ENCODE data around the gene ADAM8. TPM values are rescaled to one million over a fixed set of nuclear protein-coding genes. Genes with fewer than 3 reads are reported as not detected.
A peak's percentile ranks its signal among the peaks of the same experiment; 100 is the strongest.
"Not testable (repeated sequence)": the region's sequence is repeated elsewhere in the genome, so short reads cannot be mapped to it uniquely, and the experiment has no call there.

The ADAM8 gene
- total RNA-seq, 4 donors from 2014 or later: 5.1 to 7.6 (median 5.9) TPM; not detected in 1

- Histone ChIP-seq H3K4me3 (no peak overlapping the region), H3K9me3 (no peaks in the 10 kb centered on the region), H3K27ac (no peak overlapping the region), H3K4me1 (peaks cover 0 to 14% of the 10 kb centered on the region in 2 donors), H3K36me3 (no peaks in the 10 kb centered on the region), H3K27me3 (peaks cover 5 to 14% of the 10 kb centered on the region in 2 donors)
- no peak for TF ChIP-seq POLR2A (IDR thresholded peaks at IDR 0.05)
- TF ChIP-seq, protein P1, sequence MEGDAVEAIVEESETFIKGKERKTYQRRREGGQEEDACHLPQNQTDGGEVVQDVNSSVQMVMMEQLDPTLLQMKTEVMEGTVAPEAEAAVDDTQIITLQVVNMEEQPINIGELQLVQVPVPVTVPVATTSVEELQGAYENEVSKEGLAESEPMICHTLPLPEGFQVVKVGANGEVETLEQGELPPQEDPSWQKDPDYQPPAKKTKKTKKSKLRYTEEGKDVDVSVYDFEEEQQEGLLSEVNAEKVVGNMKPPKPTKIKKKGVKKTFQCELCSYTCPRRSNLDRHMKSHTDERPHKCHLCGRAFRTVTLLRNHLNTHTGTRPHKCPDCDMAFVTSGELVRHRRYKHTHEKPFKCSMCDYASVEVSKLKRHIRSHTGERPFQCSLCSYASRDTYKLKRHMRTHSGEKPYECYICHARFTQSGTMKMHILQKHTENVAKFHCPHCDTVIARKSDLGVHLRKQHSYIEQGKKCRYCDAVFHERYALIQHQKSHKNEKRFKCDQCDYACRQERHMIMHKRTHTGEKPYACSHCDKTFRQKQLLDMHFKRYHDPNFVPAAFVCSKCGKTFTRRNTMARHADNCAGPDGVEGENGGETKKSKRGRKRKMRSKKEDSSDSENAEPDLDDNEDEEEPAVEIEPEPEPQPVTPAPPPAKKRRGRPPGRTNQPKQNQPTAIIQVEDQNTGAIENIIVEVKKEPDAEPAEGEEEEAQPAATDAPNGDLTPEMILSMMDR (IDR thresholded peaks at IDR 0.05): no peak
- intact Hi-C loops (cut with DNase I; ENCODE audit: low total_unique reads): no loop called here
- DNase-seq: no peak
Observed at GRCh38 chr10:133226251-133226808, 50.3 kb downstream of the ADAM8 start.

DNA sequence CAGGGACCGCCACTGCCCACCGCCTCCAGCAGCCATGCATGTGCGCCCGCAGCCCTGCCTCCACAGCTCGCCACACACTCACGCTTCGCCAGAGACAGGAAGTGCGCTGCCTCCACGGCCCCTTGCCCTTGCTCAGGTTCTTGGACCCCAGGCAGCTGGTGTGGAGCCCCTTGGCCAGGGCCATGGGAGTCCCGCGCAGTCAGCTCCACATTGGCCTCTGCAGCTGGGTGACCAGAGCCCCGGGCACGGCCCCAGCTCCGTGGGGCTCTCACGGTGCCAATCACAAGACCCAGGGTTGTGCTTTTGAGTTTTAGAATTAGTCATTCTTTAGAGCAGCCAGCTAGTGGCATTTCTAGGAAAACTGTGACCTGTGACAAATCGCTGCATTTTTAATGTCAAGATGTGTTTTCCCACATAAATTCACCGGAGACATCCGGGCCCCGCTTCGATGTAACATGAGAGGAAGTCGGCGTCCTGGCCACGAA, 50.9 kb downstream of the ADAM8 start:
- intact Hi-C loops (cut with DNase I; ENCODE audit: low total_unique reads): no loop called here
- H3K9me3 ChIP-seq: no peaks in the 10 kb centered on the region
- peaks cover 5 to 11% of the 10 kb centered on the region in 2 donors for H3K27me3 ChIP-seq
- DNase-seq: no peak
- H3K36me3 ChIP-seq: no peaks in the 10 kb centered on the region
- no peak overlapping the region for H3K4me3 ChIP-seq
- H3K27ac ChIP-seq: no peak overlapping the region
- peaks cover 0 to 14% of the 10 kb centered on the region in 2 donors for H3K4me1 ChIP-seq
- TF ChIP-seq, protein P1 (IDR thresholded peaks at IDR 0.05): no peak
- no peak for TF ChIP-seq POLR2A (IDR thresholded peaks at IDR 0.05)

- TF ChIP-seq, protein P1 (IDR thresholded peaks at IDR 0.05): no peak
- TF ChIP-seq POLR2A (IDR thresholded peaks at IDR 0.05): no peak
- peak overlapping the region; percentile 63 for H3K27ac ChIP-seq
- no peaks in the 10 kb centered on the region for H3K36me3 ChIP-seq
- peak overlapping the region; percentile 28 to 39 for H3K4me3 ChIP-seq
- peaks cover 0 to 5% of the 10 kb centered on the region in 2 donors for H3K4me1 ChIP-seq
- DNase-seq: peak; percentile 57 to 62
- intact Hi-C loops (cut with DNase I; ENCODE audit: low total_unique reads): no loop called here
- no peaks in the 10 kb centered on the region for H3K9me3 ChIP-seq
- peaks cover 3 to 11% of the 10 kb centered on the region in 2 donors for H3K27me3 ChIP-seq
Observed at GRCh38 chr10:133224756-133225372, 51.8 kb downstream of the ADAM8 start.

DNA sequence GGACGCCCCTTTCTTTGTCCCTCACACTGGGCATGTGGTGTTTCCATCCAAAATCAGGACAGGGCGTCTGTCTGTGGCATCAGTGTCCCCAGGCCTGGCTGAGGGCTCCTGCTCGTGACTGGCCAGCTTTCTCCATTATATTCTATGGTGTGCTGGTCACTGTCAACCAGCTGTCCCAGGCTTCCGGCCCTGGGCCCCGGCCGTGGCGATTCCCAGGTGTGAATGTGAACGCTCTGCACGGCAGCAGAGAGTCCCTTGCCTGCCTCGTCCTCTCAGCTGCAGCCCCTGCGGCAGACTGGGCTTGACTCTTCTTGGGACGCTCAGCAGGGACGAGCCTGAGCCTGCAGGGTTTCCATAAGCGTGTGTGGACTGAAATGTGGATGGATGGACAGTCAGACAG, 52.6 kb downstream of the ADAM8 start:
- no peak for DNase-seq
- Histone ChIP-seq H3K36me3 (no peaks in the 10 kb centered on the region), H3K9me3 (no peaks in the 10 kb centered on the region), H3K4me3 (no peak overlapping the region), H3K4me1 (no peaks in the 10 kb centered on the region), H3K27me3 (peaks cover 0 to 3% of the 10 kb centered on the region in 2 donors), H3K27ac (no peak overlapping the region)
- intact Hi-C loops (cut with DNase I; ENCODE audit: low total_unique reads): no loop called here
- no peak for TF ChIP-seq POLR2A (IDR thresholded peaks at IDR 0.05)
- TF ChIP-seq, protein P1 (IDR thresholded peaks at IDR 0.05): no peak

- H3K27ac ChIP-seq; H3K4me1 ChIP-seq; intact Hi-C loops (cut with DNase I; ENCODE audit: low total_unique reads); DNase-seq; H3K27me3 ChIP-seq; H3K36me3 ChIP-seq; H3K9me3 ChIP-seq; H3K4me3 ChIP-seq: not testable (repeated sequence)
Observed at GRCh38 chr10:133221756-133222155, 54.9 kb downstream of the ADAM8 start.
